Measurements from ENCODE around the gene ECE2. TPM values are rescaled to one million over a fixed set of nuclear protein-coding genes. Genes with fewer than 3 reads are reported as not detected.
A peak's percentile ranks its signal among the peaks of the same experiment; 100 is the strongest.

ECE2 gene
- total RNA-seq, 1 experiment from 2014 or later = not detected

- H3K36me3 ChIP-seq (replicated peaks; ENCODE audit: control insufficient read depth, insufficient read depth, low read length) = peaks cover 62% of the 10 kb centered on the region
Observed at GRCh38 chr3:184305577-184305976, 29.8 kb downstream of the ECE2 start.

DNA sequence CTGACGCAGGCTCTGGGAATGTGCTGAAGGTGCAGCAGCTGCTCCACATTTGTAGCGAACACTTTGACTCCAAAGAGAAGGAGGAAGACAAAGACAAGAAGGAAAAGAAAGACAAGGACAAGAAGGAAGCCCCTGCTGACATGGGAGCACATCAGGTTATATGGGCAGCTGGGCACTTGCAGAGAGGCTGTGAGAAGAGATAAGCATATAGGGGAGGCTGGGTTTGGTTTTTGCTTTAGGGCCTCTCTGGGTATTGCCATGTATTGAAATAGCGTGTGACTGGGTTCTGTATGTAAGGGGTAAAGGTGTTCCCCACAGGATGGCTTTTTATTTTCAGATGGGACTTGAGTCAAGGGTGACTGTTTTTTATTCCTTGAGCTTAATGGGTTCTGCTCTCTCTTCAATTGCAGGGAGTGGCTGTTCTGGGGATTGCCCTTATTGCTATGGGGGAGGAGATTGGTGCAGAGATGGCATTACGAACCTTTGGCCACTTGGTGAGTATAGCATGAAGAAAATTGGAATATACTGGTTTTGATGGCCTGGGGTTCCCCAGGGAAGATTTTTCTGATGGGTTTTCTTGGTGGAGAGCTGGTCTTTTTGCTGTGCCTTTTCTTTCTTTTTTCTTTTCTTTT, 30.6 kb downstream of the ECE2 start:
- Histone ChIP-seq H3K36me3 (replicated peaks; ENCODE audit: control insufficient read depth, insufficient read depth, low read length) (peaks cover 56% of the 10 kb centered on the region), H3K4me3 (ENCODE audit: insufficient read depth, low read depth, low read length) (no peak overlapping the region), H3K27me3 (ENCODE audit: control insufficient read depth, insufficient read depth, low read length) (no peaks in the 10 kb centered on the region)
- DNase-seq = no peak

More at GRCh38 chr3:184305577-184305976, 29.8 kb downstream of the ECE2 start:
- no peak for DNase-seq
- Histone ChIP-seq H3K27me3 (ENCODE audit: control insufficient read depth, insufficient read depth, low read length) (no peaks in the 10 kb centered on the region), H3K4me3 (ENCODE audit: insufficient read depth, low read depth, low read length) (no peak overlapping the region)

DNA sequence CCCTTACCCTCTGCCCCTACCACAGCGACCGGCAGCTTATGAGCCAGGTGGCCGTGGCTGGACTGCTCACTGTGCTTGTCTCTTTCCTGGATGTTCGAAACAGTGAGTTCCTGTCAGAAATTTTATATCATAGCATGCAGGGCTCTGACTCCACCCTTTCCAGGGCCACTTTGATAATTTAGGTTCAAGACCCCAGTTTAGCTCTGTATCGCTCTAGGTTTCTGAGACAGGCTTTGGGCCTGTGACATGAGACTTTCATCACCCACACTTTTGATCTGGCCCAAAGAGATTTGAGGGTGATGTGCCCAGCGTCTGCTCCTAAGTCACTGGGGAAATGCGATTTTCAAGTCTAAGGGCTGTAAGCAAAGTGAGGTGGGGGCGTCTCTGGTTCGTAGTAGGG, 32.1 kb downstream of the ECE2 start:
- no peak for DNase-seq
- no peak overlapping the region for H3K4me3 ChIP-seq (ENCODE audit: insufficient read depth, low read depth, low read length)
- H3K36me3 ChIP-seq (replicated peaks; ENCODE audit: control insufficient read depth, insufficient read depth, low read length) = peaks cover 41% of the 10 kb centered on the region
- H3K27me3 ChIP-seq (ENCODE audit: control insufficient read depth, insufficient read depth, low read length) = no peaks in the 10 kb centered on the region

GRCh38 chr3:184308744-184309143, 32.9 kb downstream of the ECE2 start:
- Histone ChIP-seq H3K27me3 (ENCODE audit: control insufficient read depth, insufficient read depth, low read length) (no peaks in the 10 kb centered on the region), H3K4me3 (ENCODE audit: insufficient read depth, low read depth, low read length) (no peak overlapping the region), H3K36me3 (replicated peaks; ENCODE audit: control insufficient read depth, insufficient read depth, low read length) (peaks cover 33% of the 10 kb centered on the region)
- DNase-seq = no peak

DNA sequence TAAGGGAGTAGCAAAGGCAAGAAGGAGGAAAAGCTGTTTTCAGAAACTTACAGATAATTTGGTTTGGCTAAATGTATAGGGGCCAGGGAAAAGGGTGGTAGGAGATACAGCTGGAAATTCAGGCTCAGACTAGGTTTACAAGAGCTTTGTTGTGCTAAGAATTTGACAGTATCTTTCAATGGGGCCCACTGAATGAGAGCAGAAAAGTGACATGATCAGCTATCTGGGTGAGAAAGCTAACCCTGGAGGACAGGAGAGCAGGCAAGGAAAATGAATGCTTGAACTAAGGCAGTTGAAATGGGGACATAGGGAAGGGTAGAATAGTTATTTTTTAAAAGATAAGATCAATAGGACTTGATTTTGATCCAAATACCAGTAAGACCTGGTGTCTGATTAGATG, 35.8 kb downstream of the ECE2 start:
- no peak for DNase-seq
- no peak overlapping the region for H3K4me3 ChIP-seq (ENCODE audit: insufficient read depth, low read depth, low read length)
- peaks cover 21% of the 10 kb centered on the region for H3K36me3 ChIP-seq (replicated peaks; ENCODE audit: control insufficient read depth, insufficient read depth, low read length)
- H3K27me3 ChIP-seq (ENCODE audit: control insufficient read depth, insufficient read depth, low read length) = no peaks in the 10 kb centered on the region

DNA sequence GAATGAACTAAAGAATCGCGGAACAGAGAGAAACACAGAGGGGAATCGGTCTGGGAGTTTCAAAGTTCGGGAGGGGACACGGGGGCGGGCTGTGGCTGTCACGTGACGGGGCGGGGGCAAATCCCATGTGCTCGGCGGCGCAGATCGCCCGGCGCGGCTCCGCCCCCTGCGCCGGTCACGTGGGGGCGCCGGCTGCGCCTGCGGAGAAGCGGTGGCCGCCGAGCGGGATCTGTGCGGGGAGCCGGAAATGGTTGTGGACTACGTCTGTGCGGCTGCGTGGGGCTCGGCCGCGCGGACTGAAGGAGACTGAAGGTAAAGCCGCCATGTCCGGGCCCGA, 38.5 kb downstream of the ECE2 start, which contains the start of gene EIF4G1:
TSS of gene EIF4G1 (plus strand) at position 244 of the 337 bp plus-strand sequence. CDS start 1,191 bp downstream, outside the sequence.
- DNase-seq = peak; percentile 99
- Histone ChIP-seq H3K4me3 (ENCODE audit: insufficient read depth, low read depth, low read length) (peak within 1 kb of the TSS; percentile 81), H3K27me3 (ENCODE audit: control insufficient read depth, insufficient read depth, low read length) (no peaks in the 10 kb centered on the region), H3K36me3 (replicated peaks; ENCODE audit: control insufficient read depth, insufficient read depth, low read length) (peaks cover 21% of the 10 kb centered on the region)

- H3K27me3 ChIP-seq (ENCODE audit: control insufficient read depth, insufficient read depth, low read length) = no peaks in the 10 kb centered on the region
- peak; percentile 92 for DNase-seq
- H3K36me3 ChIP-seq (replicated peaks; ENCODE audit: control insufficient read depth, insufficient read depth, low read length) = peaks cover 24% of the 10 kb centered on the region
- peak overlapping the region; percentile 81 for H3K4me3 ChIP-seq (ENCODE audit: insufficient read depth, low read depth, low read length)
Observed at GRCh38 chr3:184314700-184315542, 39.1 kb downstream of the ECE2 start.

- no peak for DNase-seq
- peaks cover 28% of the 10 kb centered on the region for H3K36me3 ChIP-seq (replicated peaks; ENCODE audit: control insufficient read depth, insufficient read depth, low read length)
Observed at GRCh38 chr3:184315543-184315867, 39.7 kb downstream of the ECE2 start.

GRCh38 chr3:184315871-184316661, 40.2 kb downstream of the ECE2 start:
- H3K36me3 ChIP-seq (replicated peaks; ENCODE audit: control insufficient read depth, insufficient read depth, low read length) = peaks cover 32% of the 10 kb centered on the region
- peak overlapping the region; percentile 81 for H3K4me3 ChIP-seq (ENCODE audit: insufficient read depth, low read depth, low read length)
- H3K27me3 ChIP-seq (ENCODE audit: control insufficient read depth, insufficient read depth, low read length) = no peaks in the 10 kb centered on the region
- peak; percentile 72 for DNase-seq

More at GRCh38 chr3:184315543-184315867, 39.7 kb downstream of the ECE2 start:
- H3K4me3 ChIP-seq (ENCODE audit: insufficient read depth, low read depth, low read length) = peak overlapping the region; percentile 81
- H3K27me3 ChIP-seq (ENCODE audit: control insufficient read depth, insufficient read depth, low read length) = no peaks in the 10 kb centered on the region

- H3K27me3 ChIP-seq (ENCODE audit: control insufficient read depth, insufficient read depth, low read length) = no peaks in the 10 kb centered on the region
- peaks cover 39% of the 10 kb centered on the region for H3K36me3 ChIP-seq (replicated peaks; ENCODE audit: control insufficient read depth, insufficient read depth, low read length)
- peak; percentile 20 for DNase-seq
- H3K4me3 ChIP-seq (ENCODE audit: insufficient read depth, low read depth, low read length) = no peak overlapping the region
Observed at GRCh38 chr3:184316792-184317191, 41.0 kb downstream of the ECE2 start.

- Histone ChIP-seq H3K4me3 (ENCODE audit: insufficient read depth, low read depth, low read length) (no peak overlapping the region), H3K36me3 (replicated peaks; ENCODE audit: control insufficient read depth, insufficient read depth, low read length) (peaks cover 43% of the 10 kb centered on the region), H3K27me3 (ENCODE audit: control insufficient read depth, insufficient read depth, low read length) (no peaks in the 10 kb centered on the region)
- DNase-seq = peak; percentile 28
Observed at GRCh38 chr3:184317201-184317600, 41.4 kb downstream of the ECE2 start.

DNA sequence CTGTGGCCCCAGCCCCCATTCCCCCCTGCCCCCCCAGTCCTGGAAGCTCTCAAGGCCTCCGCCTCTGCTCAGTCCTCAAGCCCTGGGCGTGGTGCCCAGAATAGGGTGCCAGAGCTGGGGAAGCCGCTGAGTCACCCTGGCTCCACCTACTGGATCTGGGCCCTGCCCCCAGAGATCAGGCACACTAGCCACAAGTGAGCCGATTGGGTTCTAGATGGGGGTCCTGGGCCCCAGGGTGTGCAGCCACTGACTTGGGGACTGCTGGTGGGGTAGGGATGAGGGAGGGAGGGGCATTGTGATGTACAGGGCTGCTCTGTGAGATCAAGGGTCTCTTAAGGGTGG, 44.3 kb downstream of the ECE2 start:
- peaks cover 70% of the 10 kb centered on the region for H3K36me3 ChIP-seq (replicated peaks; ENCODE audit: control insufficient read depth, insufficient read depth, low read length)
- H3K27me3 ChIP-seq (ENCODE audit: control insufficient read depth, insufficient read depth, low read length) = no peaks in the 10 kb centered on the region
- DNase-seq = peak; percentile 63
- no peak overlapping the region for H3K4me3 ChIP-seq (ENCODE audit: insufficient read depth, low read depth, low read length)

GRCh38 chr3:184321666-184322065, 45.8 kb downstream of the ECE2 start:
- Histone ChIP-seq H3K36me3 (replicated peaks; ENCODE audit: control insufficient read depth, insufficient read depth, low read length) (peaks cover 80% of the 10 kb centered on the region), H3K4me3 (ENCODE audit: insufficient read depth, low read depth, low read length) (no peak overlapping the region), H3K27me3 (ENCODE audit: control insufficient read depth, insufficient read depth, low read length) (no peaks in the 10 kb centered on the region)
- peak; percentile 23 for DNase-seq

GRCh38 chr3:184322731-184323487, 47.1 kb downstream of the ECE2 start:
- H3K4me3 ChIP-seq (ENCODE audit: insufficient read depth, low read depth, low read length) = no peak overlapping the region

More at GRCh38 chr3:184322731-184323487, 47.1 kb downstream of the ECE2 start:
- peak; percentile 42 for DNase-seq
- H3K36me3 ChIP-seq (replicated peaks; ENCODE audit: control insufficient read depth, insufficient read depth, low read length) = peaks cover 81% of the 10 kb centered on the region
- no peaks in the 10 kb centered on the region for H3K27me3 ChIP-seq (ENCODE audit: control insufficient read depth, insufficient read depth, low read length)
